Thyroid gland (tissue), 4 donors: ENCODE measurements around the gene GADL1.

Experiments used
- CTCF ChIP-seq, 6 experiments: fragments of 200-600 bp in 3 of 6; fragments of 450-650 bp in 3 of 6; sonication (generic) in 3 of 6; IDR thresholded peaks; one replicate each; pipeline ENCODE4 v1.5.1; 2016 to 2019; ENCODE audit warnings: antibody characterized with exemption in 6 of 6, mild to moderate bottlenecking in 2 of 6, inconsistent platforms in 1 of 6, moderate library complexity in 1 of 6
- POLR2A ChIP-seq, 2 donors: fragments of 450-650 bp; IDR thresholded peaks; one replicate each; pipeline ENCODE4 v1.6.1; 2017; ENCODE audit warnings: antibody characterized with exemption in 2 of 2, mild to moderate bottlenecking in 2 of 2, moderate library complexity in 1 of 2

DNA sequence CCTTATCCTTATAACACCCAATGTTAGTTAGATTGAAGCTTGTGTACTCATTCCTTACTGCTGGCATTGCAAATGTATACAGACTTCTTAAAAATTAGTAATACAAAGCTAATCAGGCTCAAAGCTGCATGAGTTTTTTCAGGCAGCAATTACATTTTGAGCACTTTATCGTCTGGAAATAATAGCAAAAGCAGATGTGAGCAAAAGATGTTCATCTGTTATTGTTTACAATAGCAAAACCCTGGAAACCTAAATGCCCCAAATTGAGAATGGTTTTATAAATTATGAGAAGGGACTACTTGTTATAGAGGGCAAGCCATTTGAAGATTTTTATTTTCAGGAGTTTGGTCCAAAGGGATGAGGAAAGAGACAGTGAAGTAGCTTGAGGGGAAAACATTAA, 126.4 kb downstream of the GADL1 start:
- no peak for TF ChIP-seq CTCF (IDR thresholded peaks at IDR 0.05)
- no peak for TF ChIP-seq POLR2A (IDR thresholded peaks at IDR 0.05)
